GM18520 (cell line): Measurements from ENCODE around the gene SNX8.

Experiments used
- ATAC-seq: cut with Tn5 transposase; IDR thresholded peaks from one replicate; pipeline ENCODE4 v1.9.1; 2021; ENCODE audit not compliant: unreplicated experiment

Gene SNX8

GRCh38 chr7:2266911-2267310, 47.3 kb downstream of the SNX8 start:
- no peak for ATAC-seq

GRCh38 chr7:2264158-2264557, 50.1 kb downstream of the SNX8 start:
- no peak for ATAC-seq

- ATAC-seq, result no peak
These were observed 51.1 kb downstream of the SNX8 start for GRCh38 chr7:2263176-2263575.

- no peak for ATAC-seq
These were observed 52.6 kb downstream of the SNX8 start for GRCh38 chr7:2261611-2262010.

GRCh38 chr7:2260820-2261219, 53.4 kb downstream of the SNX8 start:
- ATAC-seq, result no peak

- ATAC-seq, result no peak
These were observed 54.8 kb downstream of the SNX8 start for GRCh38 chr7:2259480-2259879.

GRCh38 chr7:2258661-2259365, 55.4 kb downstream of the SNX8 start:
- peak; percentile 61 for ATAC-seq

DNA sequence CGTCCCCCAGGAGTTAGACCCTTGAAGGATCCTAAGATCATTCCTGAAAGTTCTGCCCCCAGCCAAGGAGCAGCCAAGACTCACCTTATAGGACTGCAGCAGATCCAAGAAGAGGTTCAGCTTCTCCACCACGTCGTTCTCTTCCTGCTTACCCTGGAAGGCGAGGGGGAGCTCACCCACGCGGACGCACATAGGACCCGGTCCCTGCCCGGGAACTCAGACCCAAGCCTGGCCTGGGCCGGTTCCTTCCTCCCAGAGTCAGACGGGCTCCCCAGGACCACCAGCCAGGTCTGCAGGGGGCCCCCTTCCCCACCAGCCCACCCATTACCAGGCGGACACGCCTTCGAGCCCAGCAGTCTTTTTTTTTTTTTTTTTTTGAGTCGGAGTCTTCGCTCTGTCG, 56.6 kb downstream of the SNX8 start:
- ATAC-seq, result no peak

DNA sequence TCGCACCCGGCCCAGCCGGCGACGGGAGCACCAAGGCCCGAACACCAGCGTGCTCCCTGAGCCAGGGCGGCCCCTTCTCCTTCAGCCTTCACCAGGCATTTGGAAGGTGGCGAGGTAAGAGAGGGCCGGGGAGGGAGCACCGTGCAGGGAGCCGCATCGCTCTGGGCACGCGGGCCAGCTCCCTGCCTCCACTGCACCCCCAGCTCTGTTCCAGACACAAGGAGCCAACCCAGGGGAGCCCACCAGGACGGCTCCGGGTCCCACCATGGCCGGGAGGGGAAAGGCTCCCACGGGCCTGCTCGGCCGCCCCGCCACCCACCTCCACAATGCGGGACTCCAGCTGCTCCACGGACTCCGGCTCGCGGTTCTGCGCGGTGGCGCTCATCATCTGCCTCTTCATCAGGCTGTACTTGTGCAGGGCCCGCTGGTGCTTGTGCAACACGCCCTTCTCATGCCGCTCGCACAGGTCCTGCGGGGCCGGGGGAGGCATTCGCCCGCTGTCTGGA, 57.1 kb downstream of the SNX8 start:
- no peak for ATAC-seq

- ATAC-seq, result no peak
These were observed 57.8 kb downstream of the SNX8 start for GRCh38 chr7:2256306-2257045.

DNA sequence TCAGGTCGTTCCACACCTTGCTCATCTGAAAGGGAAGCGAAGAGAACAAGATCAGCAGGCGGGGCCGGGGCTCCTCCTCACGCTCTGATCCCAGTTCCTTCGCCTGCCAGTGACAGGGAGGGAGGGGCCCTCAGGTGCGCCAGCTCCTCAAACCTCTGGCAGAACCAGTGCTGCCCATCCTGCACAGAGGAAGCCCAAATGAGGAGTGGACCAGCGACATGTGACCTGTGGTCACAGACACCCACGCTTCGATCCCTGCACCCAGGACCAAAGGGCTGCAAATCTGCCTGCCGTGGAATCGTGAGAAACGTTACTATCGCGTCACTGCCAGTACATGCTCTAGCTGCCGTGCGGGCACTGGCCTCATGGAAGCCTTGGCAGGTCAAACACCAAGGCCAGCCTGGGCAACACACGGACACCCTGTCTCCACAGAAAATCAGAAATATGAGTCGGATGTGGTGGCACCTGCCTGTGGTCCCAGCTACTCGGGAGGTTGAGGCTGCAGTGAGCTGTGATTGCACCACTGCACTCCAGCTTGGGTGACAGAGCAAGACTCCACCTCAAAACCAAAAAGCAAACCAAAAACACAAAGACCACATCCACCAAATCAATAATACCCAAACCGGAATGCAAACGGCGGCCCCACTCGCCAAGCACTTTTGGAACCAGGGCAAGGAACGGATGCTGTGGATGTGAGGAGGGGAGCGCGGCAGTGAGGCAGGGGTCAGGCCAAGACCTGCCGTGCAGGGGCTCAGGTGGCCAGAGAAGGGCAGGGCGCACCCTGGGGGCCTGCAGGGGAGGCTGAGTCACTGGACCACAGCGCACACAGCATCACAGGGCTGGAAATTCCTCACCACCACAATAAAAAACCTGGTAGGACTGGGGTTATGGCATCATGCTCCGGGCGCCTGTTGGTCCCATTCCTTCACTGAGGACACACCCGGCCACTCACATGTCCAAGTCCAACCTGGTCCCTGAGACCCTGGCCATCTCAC, 58.8 kb downstream of the SNX8 start:
- ATAC-seq, result no peak

GRCh38 chr7:2254429-2255144, 59.7 kb downstream of the SNX8 start:
- no peak for ATAC-seq

DNA sequence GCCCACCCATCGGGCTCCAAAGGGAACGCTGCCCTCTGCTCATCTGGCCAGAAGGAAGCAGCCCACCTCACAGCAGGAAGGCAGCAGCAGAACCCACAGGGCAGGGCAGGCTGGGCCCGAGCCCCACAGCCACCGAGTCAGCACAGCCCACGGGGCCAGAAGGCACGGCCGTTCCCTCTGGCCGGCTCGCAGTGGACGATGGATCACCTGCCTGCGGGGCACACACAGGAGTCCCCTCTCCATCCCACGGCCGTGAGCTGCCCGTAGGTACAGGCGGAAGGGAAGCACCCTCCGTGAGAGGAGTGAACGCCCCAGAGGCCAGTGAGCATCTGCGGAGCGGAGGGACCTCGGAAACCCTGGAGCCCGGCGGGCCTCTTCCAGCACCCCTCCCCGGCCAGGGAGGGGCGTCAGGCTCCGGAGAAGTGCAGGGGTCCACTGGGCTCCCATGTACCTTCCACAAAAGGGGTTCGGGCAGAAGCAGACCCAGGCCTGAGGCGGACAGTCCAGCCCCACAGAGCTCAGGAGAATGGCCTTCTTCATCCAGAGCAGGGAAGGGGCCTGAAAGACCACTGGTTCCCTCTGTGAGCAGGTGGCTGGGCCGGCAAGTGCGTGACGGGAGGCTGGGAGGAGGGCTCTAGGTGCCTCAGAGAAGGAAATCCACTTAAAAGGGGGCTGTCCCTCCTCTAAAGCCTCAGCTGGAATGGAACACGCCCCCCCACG, 60.6 kb downstream of the SNX8 start:
- ATAC-seq, result no peak

GRCh38 chr7:2253021-2253420, 61.2 kb downstream of the SNX8 start:
- no peak for ATAC-seq

- ATAC-seq, result no peak
These were observed 62.1 kb downstream of the SNX8 start for GRCh38 chr7:2251841-2252771.

- no peak for ATAC-seq
These were observed 62.9 kb downstream of the SNX8 start for GRCh38 chr7:2251381-2251780.

GRCh38 chr7:2249744-2250323, 64.4 kb downstream of the SNX8 start:
- no peak for ATAC-seq

DNA sequence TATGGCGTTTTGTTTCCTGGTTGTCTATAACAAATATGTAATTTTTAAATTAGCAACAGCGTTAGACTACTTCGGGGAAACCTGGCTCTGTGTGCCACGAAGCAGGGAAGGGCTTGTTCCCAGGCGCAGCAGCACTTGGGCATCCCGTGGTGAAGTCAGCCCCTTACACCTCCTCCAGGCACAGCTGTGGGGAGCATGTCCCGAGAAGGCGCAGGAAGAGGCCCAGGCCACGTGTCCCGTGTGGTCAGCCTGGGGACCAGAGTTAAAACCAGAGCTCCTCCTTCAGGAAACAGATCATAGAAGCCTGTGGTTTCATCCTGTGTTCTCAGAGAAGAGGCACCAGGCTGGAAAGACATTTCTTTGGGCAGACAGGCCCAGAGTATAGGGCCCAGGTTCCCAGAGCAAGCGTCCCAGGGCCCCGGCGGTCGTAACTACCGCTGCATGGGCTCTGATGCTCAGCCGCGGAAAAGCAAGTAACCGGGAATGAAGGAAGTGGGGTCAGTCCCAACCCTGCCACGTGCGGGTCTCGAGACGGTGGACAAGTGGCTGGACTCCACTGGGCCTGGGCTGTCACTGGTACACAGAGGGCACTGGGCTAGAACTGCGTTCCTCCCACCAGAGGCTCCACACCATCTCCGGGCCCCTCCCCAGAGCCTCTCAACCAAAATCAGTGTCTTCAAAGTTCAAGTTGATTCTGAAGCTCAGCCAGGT, 65.1 kb downstream of the SNX8 start:
- ATAC-seq, result no peak
